ENCODE results near the gene OR2V2.

DNA sequence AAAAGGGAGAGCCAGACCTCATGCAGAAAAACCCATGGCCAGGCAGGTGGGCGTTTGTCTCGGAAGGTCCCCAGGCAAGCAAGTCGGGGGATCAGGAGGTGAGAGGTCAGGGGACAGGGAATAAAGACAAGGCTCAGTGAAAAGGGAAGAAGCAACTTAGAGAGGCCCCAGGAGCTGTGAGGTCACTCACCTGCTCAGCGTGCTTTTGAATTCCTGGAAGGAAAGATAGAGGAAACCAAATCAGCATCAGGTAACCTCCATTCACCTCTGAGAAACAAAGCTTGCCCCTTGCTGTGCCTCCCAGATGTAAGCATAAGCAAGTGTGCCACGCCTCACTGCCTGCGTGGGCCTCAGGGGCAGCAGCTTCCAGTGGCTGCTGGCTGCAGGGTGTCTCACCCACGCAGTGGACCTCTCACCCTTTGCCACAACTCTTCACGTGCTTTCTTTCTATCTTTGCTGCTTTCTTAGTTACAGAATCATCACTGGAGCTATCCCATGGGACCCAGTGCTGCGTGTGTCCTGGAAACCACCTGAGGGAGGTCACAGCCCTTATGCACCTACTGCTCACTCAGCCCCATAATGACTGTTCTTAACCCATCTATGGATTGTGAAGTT, 51.6 kb downstream of the OR2V2 start:
- TF ChIP-seq POLR2AphosphoS5 (IDR thresholded peaks at IDR 0.05; ENCODE audit: low read depth, low read length) (no peak), TAF1 (IDR thresholded peaks at IDR 0.05; ENCODE audit: borderline replicate concordance, insufficient read depth, low read length) (no peak), FOXP2 (optimal IDR thresholded peaks at IDR 0.05; ENCODE audit: borderline replicate concordance, extremely low read depth, extremely low read length, insufficient read depth) (no peak)

All from PFSK-1 (cell line).